GDM1 (cell line): ENCODE measurements around the gene ARHGEF35.
"Not testable (repeated sequence)": the region's sequence is repeated elsewhere in the genome, so short reads cannot be mapped to it uniquely, and the experiment has no call there.

Source experiments
- DNase-seq: peaks from one replicate; lab custom pipeline; 2025; lab: John Stamatoyannopoulos, UW

ARHGEF35 gene

DNA sequence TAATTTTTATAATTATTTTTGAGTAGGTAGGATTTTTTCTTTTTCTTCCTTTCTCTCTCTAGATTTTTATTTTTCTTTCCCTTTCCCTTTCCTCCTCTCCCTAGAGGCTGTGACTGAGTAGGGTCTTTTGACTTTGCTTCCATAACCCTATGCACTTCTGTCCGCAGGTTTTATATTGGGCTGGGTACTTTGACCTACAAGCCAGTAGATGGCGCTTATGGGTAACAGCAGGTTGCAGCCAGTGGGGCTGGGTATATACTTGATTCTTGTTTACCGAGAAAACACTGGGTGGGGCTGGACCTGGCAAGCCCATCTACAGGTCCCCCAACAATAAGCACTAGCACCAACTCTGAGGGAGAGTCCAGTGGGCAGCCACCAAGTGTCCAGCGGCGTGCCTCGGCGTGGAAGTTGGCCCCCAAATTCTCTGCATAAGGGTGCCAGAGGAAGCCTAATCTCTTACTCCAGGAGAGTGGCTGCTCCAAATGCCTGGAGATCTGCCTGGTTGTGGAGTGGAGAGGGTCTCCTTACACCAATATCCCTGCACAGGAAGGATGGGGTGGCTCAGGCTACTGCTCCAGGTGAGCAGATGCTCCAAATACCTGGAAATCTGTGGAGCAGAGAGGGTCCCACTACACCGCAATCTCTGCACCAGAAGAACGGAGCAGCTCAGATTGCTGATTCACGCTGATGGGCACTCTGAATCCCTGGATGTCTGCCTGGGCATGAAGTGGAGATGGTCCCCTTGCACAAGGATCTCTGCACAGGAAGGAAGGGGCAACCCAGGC lies 17.1 kb downstream of the ARHGEF35 start:
- DNase-seq, result not testable (repeated sequence)

DNA sequence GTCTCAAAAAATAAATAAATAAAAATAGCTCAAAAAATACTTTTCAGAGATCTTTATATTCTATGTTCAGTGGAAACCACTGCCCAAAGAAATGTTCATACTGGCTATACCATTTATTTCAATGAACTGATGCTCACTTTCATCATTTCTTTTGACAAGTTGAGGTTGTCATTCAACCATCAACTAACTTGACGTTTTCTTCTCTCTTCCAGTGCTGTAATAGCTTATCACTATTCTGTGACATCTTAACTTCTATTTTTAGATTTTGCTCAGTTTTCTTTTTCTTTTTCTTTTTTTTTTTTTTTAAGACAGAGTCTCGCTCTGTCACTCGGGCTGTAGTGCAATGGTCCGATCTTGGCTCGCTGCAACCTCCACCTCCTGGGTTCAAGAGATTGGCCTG lies 21.0 kb downstream of the ARHGEF35 start:
- no peak for DNase-seq

DNA sequence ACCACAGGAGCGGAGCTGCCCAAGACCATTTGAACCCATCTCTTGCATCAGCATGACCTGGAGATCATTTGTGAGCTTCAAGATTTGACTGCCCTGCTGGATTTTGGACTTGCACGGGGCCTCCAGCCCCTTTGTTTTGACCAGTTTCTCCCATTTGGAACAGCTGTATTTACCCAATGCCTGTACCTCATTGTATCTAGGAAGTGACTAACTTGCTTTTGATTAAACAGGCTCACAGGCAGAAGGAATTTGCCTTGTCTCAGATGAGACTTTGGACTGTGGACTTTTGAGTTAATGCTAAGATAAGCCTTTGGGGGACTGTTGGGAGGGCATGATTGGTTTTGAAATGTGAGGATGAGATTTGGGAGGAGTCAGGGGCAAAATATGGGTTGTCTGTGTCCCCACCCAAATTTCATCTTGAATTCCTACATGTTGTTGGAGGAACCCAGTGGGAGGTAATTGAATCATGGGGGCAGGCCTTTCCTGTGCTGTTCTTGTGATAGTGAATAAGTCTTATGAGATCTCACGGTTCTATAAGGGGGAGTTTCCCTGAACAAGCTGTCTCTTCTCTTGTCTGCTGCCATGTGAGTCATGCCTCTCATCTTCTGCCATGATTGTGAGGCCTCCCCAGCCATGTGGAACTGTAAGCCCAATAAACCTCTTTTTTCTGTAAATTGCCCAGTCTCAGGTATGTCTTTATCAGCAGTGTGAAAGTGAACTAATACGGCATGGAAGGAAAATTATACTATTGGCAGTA lies 23.9 kb downstream of the ARHGEF35 start:
- DNase-seq, result not testable (repeated sequence)

DNA sequence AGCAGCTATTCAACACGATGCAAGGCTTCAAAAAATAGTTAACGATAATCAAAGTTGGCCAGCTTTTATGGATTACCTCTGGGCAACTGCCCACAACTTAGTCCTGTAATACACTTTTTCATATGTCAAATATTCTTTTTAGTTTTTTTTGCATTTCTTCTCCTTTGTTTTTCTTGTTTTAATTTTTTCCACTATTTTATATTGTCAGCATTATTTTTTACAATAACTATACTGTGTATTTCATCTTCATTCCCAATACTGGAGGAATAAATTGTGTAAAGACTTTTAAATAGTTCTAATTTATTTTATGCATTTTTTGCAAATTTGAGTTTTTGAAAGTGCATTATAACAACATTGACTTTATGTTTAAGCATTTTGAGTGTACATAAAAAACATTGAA lies 30.8 kb downstream of the ARHGEF35 start:
- no peak for DNase-seq

DNA sequence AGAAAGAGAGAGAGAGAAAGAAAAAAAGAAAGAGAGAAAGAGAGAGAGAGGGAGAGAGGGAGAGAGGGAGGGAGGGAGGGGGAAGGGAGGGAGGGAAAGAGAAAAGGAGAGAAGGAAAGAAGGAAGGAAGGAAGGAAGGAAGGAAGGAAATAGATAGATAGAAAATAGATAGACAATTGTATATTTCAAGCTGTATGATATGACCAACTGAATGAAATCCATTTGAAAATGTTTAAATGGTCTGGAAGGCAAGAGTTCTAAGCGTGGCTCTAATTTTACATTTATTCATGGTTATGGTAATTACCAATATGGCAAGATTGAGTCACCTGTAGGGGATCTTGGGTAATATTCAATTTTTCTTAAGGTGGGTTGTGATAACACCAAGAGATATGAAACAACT lies 36.8 kb downstream of the ARHGEF35 start:
- no peak for DNase-seq

DNA sequence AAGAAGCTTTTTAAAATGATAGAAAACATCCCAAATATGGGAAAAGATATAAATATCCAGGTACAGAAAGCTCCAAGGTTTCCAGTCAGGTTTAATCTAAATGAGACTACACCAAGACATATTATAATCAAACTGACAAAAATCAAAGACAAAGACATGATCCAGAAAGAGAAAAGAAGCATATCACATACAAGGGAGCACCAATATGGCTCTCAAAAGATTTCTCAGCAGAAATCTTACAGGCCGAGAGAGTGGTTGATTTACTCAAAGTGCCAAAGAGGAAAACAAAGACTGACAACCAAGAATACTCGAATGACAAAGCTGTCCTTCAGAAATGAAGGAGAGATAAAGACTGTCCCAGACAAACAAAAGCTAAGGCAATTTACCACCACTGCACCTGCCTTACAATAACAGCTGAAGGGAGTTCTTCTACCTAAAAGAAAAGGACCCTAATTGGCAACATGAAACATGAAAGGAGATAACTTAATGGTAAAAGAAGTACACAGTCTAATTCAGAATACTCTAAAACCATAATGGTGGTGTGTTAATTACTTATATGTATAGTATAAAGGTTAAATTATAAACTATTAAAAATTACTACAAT lies 47.3 kb downstream of the ARHGEF35 start:
- no peak for DNase-seq

DNA sequence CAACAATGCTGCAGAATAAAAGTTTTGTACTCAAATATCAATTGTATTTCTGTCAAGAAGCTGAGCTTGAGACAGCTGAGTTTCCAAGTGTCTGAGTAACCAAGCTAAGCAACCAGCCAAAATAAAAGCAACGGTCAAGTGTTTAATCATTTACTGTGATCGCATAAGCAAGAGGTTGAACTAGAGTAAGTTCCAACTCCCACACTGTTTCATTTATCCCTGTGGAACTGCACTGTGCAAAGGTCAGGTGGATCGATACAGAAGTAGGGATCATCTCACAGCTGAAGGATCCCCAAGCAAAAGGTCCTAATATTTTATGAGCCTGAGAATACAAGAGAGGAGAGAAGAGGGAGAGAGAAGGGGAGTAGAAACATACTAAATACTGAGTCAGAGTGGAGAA lies 51.2 kb downstream of the ARHGEF35 start:
- no peak for DNase-seq

DNA sequence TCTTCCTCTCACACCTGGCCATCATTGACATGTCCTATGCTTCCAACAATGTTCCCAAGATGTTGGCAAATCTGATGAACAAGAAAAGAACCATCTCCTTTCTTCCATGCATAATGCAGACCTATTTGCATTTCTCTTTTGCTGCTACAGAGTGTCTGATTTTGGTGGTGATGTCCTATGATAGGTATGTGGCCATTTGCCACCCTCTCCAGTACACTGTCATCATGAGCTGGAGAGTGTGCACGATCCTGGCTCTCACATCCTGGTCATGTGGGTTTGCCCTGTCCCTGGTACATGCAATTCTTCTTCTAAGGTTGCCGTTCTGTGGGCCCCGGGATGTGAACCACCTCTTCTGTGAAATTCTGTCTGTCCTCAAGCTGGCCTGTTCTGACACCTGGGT lies 53.4 kb downstream of the ARHGEF35 start:
- DNase-seq, result no peak

DNA sequence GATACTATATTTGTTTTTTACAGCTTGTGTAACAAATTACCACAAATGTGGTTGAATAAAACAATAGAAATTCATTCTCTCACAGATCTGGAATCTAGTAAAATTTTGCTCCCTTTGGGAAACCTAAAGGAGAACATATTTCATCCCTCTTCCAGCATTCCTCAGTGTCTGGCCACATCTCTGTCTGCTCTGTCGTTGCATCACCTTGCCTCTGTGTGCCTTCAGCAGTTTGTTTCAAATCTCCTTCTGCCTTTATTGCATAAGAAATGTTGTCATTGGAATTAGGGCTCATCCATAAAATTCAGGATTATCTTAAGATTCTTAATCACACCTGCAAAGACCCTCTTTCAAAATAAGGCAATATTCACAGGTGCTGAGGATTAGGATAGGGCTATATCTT lies 58.1 kb downstream of the ARHGEF35 start:
- no peak for DNase-seq
